Right lobe of liver (tissue), 6 donors: ENCODE data around the gene PARP1. TPM values are rescaled to one million over a fixed set of nuclear protein-coding genes. Genes with fewer than 3 reads are reported as not detected.
A peak's percentile ranks its signal among the peaks of the same experiment; 100 is the strongest.

ENCODE experiments used
- ATAC-seq, 4 donors: fragments of 200-7000 bp; cut with Tn5 transposase; one replicate each; pipeline ENCODE4 v1.9.1; 2020; ENCODE audit warnings: mild to moderate bottlenecking in 4 of 4, moderate library complexity in 4 of 4
- DNase-seq, 3 donors: peaks; one replicate each; pipeline ENCODE4 v3.0.0-alpha.2; 2020
- H3K27ac ChIP-seq, 3 donors: fragments of 200-600 bp; one replicate each; pipeline ENCODE4 v1.8.0; 2022
- H3K27me3 ChIP-seq, 2 donors: fragments of 200-600 bp; one replicate each; pipeline ENCODE4 v1.8.0; 2022
- H3K36me3 ChIP-seq, 4 donors: fragments of 200-600 bp; sonication (generic) in 1 of 4; one replicate each; pipeline versions ENCODE4 v1.5.1 to v1.8.0; 2017 to 2022; ENCODE audit warnings: control low read depth in 1 of 4
- H3K4me1 ChIP-seq, 4 donors: fragments of 200-600 bp; sonication (generic) in 1 of 4; one replicate each; pipeline versions ENCODE4 v1.5.1 to v1.8.0; 2017 to 2022; ENCODE audit warnings: control low read depth in 1 of 4
- H3K4me3 ChIP-seq, 3 donors: fragments of 200-600 bp; one replicate each; pipeline ENCODE4 v1.8.0; 2022
- H3K9me3 ChIP-seq, 4 donors: fragments of 200-600 bp; sonication (generic) in 1 of 4; one replicate each; pipeline versions ENCODE4 v1.5.1 to v1.8.0; 2017 to 2022; ENCODE audit warnings: control low read depth in 1 of 4
- CTCF ChIP-seq, 4 donors: fragments of 200-600 bp in 3 of 4; fragments of 450-650 bp in 1 of 4; IDR thresholded peaks; one replicate each; pipeline versions ENCODE4 v1.5.1 to v1.8.0; 2016 to 2022; ENCODE audit warnings: antibody characterized with exemption in 4 of 4, mild to moderate bottlenecking in 2 of 4
- POLR2A ChIP-seq: fragments of 450-650 bp; IDR thresholded peaks from one replicate; pipeline ENCODE4 v1.6.1; 2017; ENCODE audit warnings: antibody characterized with exemption, mild to moderate bottlenecking
- WGBS: methylation state at CpG from one replicate; pipeline ENCODE4 v1.1.6; 2018; ENCODE audit warnings: low coverage, low lambda C conversion rate; ENCODE audit not compliant: insufficient coverage; ENCODE audit errors: missing lambda C conversion rate; 5-methylcytosine and 5-hydroxymethylcytosine counted together
- intact Hi-C, 2 donors: fragments of 100-400 bp; cut with DNase I; formaldehyde crosslinking; loops; one replicate each; pipeline versions ENCODE4 v1.11.2 to v1.14.1; 2022
- total RNA-seq, 6 experiments: library from RNA; depleted of rRNA in 2 of 6; stranded (reverse); fragments of >200 nt in 2 of 6; fragmentation: NEBNext Ultra II Directional in 3 of 6; extraction: Animal tissue kit (Norgen Biotek cat#: 25700) in 3 of 6; gene quantifications; one replicate each; pipeline versions ENCODE4 v1.1.0 to v1.2.4, GENCODE V29; 2016 to 2023
- donor health status: DM: no; HTN: yes; CAD: no.
- donor health status: DM: no; HTN: no; CAD: no.
- donor health status: DM: no; HTN: no; CAD: no.
- donor health status: DM: no; HTN: yes; CAD: no.
- donor health status: DM: no; HTN: yes; CAD: no.

The PARP1 gene
- total RNA-seq, 6 experiments from 2014 or later: 38.2 to 74.3 (median 60.1) TPM

DNA sequence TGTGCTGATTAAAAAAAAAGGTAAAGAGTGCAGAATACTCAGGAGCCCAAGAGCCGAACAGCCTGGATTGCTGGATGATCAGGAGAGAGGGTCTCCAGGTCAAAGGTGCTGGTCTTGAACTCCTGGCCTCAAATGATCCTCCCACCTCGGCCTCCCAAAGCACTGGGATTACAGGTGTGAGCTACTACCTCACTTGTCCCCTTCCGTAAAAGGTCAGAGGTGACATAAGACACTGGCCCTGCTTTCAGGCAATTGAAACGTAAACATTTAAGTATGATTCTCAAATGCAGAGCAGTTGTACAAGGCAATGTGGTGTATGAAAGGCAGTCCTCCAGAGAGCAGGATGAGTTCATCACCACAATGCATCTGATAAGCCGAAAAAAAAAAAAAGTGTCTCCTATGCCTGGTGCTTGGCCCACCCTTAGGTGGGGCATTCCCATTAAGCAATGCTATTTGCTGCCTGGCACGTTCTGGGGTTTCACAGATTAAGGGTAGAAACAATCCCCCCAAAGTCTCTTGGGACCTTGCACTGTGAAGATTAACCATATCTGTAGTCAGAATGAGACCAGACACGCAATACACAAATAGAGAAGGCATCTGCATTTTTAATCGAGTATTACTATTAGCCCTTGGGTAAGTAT is 47.7 kb downstream of the PARP1 start:
- Histone ChIP-seq H3K9me3 (no peaks in the 10 kb centered on the region), H3K27me3 (no peaks in the 10 kb centered on the region), H3K4me1 (no peaks in the 10 kb centered on the region), H3K27ac (no peak overlapping the region), H3K4me3 (no peak overlapping the region), H3K36me3 (peaks cover 3 to 66% (median 27%) of the 10 kb centered on the region in 4 donors)
- 98% methylated on average over 7 of the region's 8 CpGs for WGBS
- no peak for TF ChIP-seq CTCF (IDR thresholded peaks at IDR 0.05)
- TF ChIP-seq POLR2A: no peak
- intact Hi-C loops: no loop called here
- ATAC-seq (no peak), DNase-seq (no peak)

DNA sequence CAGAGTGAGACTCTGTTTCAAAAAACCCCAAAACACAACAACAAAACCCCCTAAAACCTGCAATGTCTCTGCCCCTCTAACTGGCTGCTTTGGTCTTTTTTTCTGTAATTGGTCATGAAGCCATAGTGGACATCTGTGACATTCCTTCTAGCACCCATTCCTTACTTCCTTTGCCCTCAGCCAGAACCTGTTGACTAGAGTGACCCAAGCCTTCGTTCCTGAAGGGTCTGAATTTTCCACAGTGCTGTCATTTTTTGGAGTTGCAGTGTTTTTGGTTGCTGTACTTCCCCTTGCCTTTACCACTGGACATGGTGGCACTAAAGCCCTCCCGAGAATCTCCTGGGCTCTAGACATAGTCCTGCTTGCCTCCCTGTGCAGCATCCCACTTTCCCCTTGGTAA is 50.5 kb downstream of the PARP1 start:
- DNase-seq (no peak), ATAC-seq (no peak)
- no peaks in the 10 kb centered on the region for H3K9me3 ChIP-seq
- H3K27ac ChIP-seq: no peak overlapping the region
- TF ChIP-seq CTCF (IDR thresholded peaks at IDR 0.05): no peak
- TF ChIP-seq POLR2A: no peak
- no peak overlapping the region for H3K4me3 ChIP-seq
- WGBS: 100% methylated on average over 1 of the region's 2 CpGs
- intact Hi-C loops: no loop called here
- H3K27me3 ChIP-seq: no peaks in the 10 kb centered on the region
- H3K36me3 ChIP-seq: peaks cover 3 to 38% (median 10%) of the 10 kb centered on the region in 4 donors
- no peaks in the 10 kb centered on the region for H3K4me1 ChIP-seq

DNA sequence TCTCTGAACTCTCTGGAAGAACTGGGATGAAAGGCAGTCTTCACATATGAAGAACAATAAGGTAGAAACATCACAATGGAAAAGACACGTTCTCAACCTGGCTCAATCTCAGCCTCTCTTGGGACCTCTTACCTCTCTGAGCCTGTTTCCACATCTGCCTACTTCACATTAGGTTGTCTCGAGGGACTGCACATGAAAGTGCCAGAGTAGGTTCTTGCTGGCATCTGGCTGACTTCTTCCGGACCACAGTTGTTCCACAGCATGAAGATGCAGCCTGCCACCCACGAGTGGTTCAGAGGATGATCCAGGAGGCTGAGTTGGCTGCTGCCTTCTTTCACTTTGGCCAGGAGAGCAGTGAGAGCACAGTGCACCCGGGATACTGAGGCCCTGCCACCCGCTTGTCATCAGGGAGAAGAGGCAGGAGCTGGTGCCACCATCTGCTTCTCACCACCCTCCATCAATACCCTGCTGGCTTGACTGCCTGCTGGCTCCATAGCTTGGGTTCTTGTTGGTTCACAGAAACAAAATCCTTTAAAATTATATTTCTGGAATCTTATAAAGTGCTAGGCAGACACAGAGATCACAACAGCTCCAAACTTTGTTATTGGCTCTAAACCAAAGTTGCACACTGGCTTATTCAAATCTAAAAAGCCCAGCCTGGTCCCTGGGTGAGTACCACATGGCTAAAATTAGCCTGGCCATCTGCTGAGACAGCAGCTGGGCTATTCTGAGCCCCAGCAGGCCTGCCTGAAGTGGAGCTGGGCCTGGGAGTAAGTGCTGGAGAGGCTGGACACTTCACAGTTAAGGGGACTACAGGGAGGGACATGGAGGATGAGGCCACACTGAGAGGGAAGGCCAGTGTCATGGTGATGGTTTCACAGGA is 52.0 kb downstream of the PARP1 start:
- peaks cover 3 to 23% (median 4%) of the 10 kb centered on the region in 4 donors for H3K36me3 ChIP-seq
- no peak overlapping the region for H3K27ac ChIP-seq
- H3K9me3 ChIP-seq: no peaks in the 10 kb centered on the region
- no peaks in the 10 kb centered on the region for H3K27me3 ChIP-seq
- intact Hi-C loops: no loop called here
- no peak overlapping the region for H3K4me3 ChIP-seq
- no CpG with 5 or more reads among the region's 6 CpGs for WGBS
- TF ChIP-seq POLR2A (no peak), CTCF (IDR thresholded peaks at IDR 0.05) (no peak)
- H3K4me1 ChIP-seq: no peaks in the 10 kb centered on the region
- ATAC-seq: peak in 1 of 4 donors; percentile 11
- DNase-seq: no peak

- Histone ChIP-seq H3K9me3 (no peaks in the 10 kb centered on the region), H3K27me3 (no peaks in the 10 kb centered on the region), H3K27ac (no peak overlapping the region), H3K4me1 (no peaks in the 10 kb centered on the region), H3K4me3 (no peak overlapping the region), H3K36me3 (peaks cover 0 to 14% (median 3%) of the 10 kb centered on the region in 4 donors)
- WGBS: 91% methylated on average over 9 of the region's 10 CpGs
- TF ChIP-seq POLR2A (no peak), CTCF (IDR thresholded peaks at IDR 0.05) (no peak)
- DNase-seq: no peak
- intact Hi-C loops: no loop called here
- no peak for ATAC-seq
Observed at GRCh38 chr1:226355016-226355415, 52.9 kb downstream of the PARP1 start.
